ENCODE results near the gene PLAU. TPM values are rescaled to one million over a fixed set of nuclear protein-coding genes. Genes with fewer than 3 reads are reported as not detected.
"Not testable (repeated sequence)": the region's sequence is repeated elsewhere in the genome, so short reads cannot be mapped to it uniquely, and the experiment has no call there.

Gene PLAU
- total RNA-seq, 6 donors from 2014 or later, result 8.2 to 38.8 (median 12.4) TPM

GRCh38 chr10:73887294-73888039, 23.5 kb upstream of the PLAU start:
- ATAC-seq (ENCODE audit: low FRiP score in 2 of 2) (peak; percentile 76 to 90), DNase-seq (peak; percentile 75 to 76)
- WGBS, 2 donors, result 36 to 41% methylated on average over 7 to 10 of the region's 12 CpGs
- no peaks in the 10 kb centered on the region for H3K27me3 ChIP-seq
- no peaks in the 10 kb centered on the region for H3K9me3 ChIP-seq
- TF ChIP-seq EP300 (IDR thresholded peaks at IDR 0.05), result no peak
- no peak for TF ChIP-seq POLR2AphosphoS5 (IDR thresholded peaks at IDR 0.05)
- TF ChIP-seq POLR2A (IDR thresholded peaks at IDR 0.05), result no peak
- TF ChIP-seq CTCF (IDR thresholded peaks at IDR 0.05), result peak in 1 of 6 experiments; percentile 36
- no peaks in the 10 kb centered on the region for H3K36me3 ChIP-seq
- peak overlapping the region; percentile 67 to 86 (median 77) for H3K27ac ChIP-seq
- H3K4me3 ChIP-seq, result no peak overlapping the region
- H3K4me1 ChIP-seq, result peaks cover 30 to 31% (median 31%) of the 10 kb centered on the region in 4 donors

GRCh38 chr10:73888514-73888913, 22.4 kb upstream of the PLAU start:
- Histone ChIP-seq H3K27ac (peak overlapping the region; percentile 64 to 86 (median 74)), H3K4me1 (peaks cover 30 to 31% (median 31%) of the 10 kb centered on the region in 4 donors), H3K36me3 (no peaks in the 10 kb centered on the region), H3K4me3 (no peak overlapping the region), H3K27me3 (no peaks in the 10 kb centered on the region), H3K9me3 (no peaks in the 10 kb centered on the region)
- no peak for TF ChIP-seq POLR2AphosphoS5 (IDR thresholded peaks at IDR 0.05)
- no peak for TF ChIP-seq EP300 (IDR thresholded peaks at IDR 0.05)
- no peak for TF ChIP-seq POLR2A (IDR thresholded peaks at IDR 0.05)
- no peak for TF ChIP-seq CTCF (IDR thresholded peaks at IDR 0.05)
- DNase-seq (no peak), ATAC-seq (ENCODE audit: low FRiP score in 2 of 2) (peak in 1 of 2 donors; percentile 7)
- WGBS, 2 donors, result 85 to 86% methylated on average over 5 of the region's 5 CpGs

GRCh38 chr10:73889014-73889413, 21.9 kb upstream of the PLAU start:
- peak in 1 of 2 donors; percentile 86 for DNase-seq
- Histone ChIP-seq H3K27me3 (no peaks in the 10 kb centered on the region), H3K36me3 (no peaks in the 10 kb centered on the region), H3K4me1 (peaks cover 30 to 31% (median 31%) of the 10 kb centered on the region in 4 donors), H3K4me3 (no peak overlapping the region), H3K9me3 (no peaks in the 10 kb centered on the region), H3K27ac (peak overlapping the region; percentile 20 to 86 (median 72))
- WGBS, 2 donors, result 63 to 66% methylated on average over 5 to 7 of the region's 7 CpGs
- ATAC-seq (ENCODE audit: low FRiP score in 2 of 2), result peak; percentile 28 to 68
- TF ChIP-seq POLR2AphosphoS5 (IDR thresholded peaks at IDR 0.05) (peak in 1 of 2 donors; percentile 15), POLR2A (IDR thresholded peaks at IDR 0.05) (no peak)

GRCh38 chr10:73889416-73889815, 21.5 kb upstream of the PLAU start:
- 86 to 90% methylated on average over 3 of the region's 3 CpGs for WGBS, 2 donors
- not testable (repeated sequence) for H3K27me3 ChIP-seq

GRCh38 chr10:73890261-73890660, 20.7 kb upstream of the PLAU start:
- ATAC-seq (ENCODE audit: low FRiP score in 2 of 2), result no peak

More at GRCh38 chr10:73889416-73889815, 21.5 kb upstream of the PLAU start:
- Histone ChIP-seq H3K27ac (peak overlapping the region in 2 of 4 donors; percentile 20 to 80), H3K4me1 (peaks cover 30 to 31% (median 31%) of the 10 kb centered on the region in 4 donors)
- H3K36me3 ChIP-seq; H3K9me3 ChIP-seq; H3K4me3 ChIP-seq; ATAC-seq (ENCODE audit: low FRiP score in 2 of 2); DNase-seq: not testable (repeated sequence)

GRCh38 chr10:73890830-73891229, 20.1 kb upstream of the PLAU start:
- peaks cover 30 to 31% (median 31%) of the 10 kb centered on the region in 4 donors for H3K4me1 ChIP-seq
- not testable (repeated sequence) for H3K27ac ChIP-seq; H3K9me3 ChIP-seq; ATAC-seq (ENCODE audit: low FRiP score in 2 of 2); DNase-seq; H3K4me3 ChIP-seq; H3K36me3 ChIP-seq; H3K27me3 ChIP-seq
- 62 to 79% methylated on average over 3 of the region's 3 CpGs for WGBS, 2 donors

More at GRCh38 chr10:73890261-73890660, 20.7 kb upstream of the PLAU start:
- H3K4me1 ChIP-seq, result peaks cover 30 to 31% (median 31%) of the 10 kb centered on the region in 4 donors
- H3K4me3 ChIP-seq, result no peak overlapping the region
- no peaks in the 10 kb centered on the region for H3K36me3 ChIP-seq
- no peak for TF ChIP-seq POLR2AphosphoS5 (IDR thresholded peaks at IDR 0.05)
- no peak for DNase-seq
- H3K27ac ChIP-seq, result no peak overlapping the region
- WGBS, 2 donors, result 88 to 92% methylated on average over 5 of the region's 5 CpGs
- no peaks in the 10 kb centered on the region for H3K27me3 ChIP-seq
- no peaks in the 10 kb centered on the region for H3K9me3 ChIP-seq

Data from upper lobe of left lung (tissue), 6 donors.